GM12878 (cell line): Measurements from ENCODE around the gene FGGY. TPM values are rescaled to one million over a fixed set of nuclear protein-coding genes. Genes with fewer than 3 reads are reported as not detected.
A peak's percentile ranks its signal among the peaks of the same experiment; 100 is the strongest.

ENCODE experiments used
- ASH2L ChIP-seq: fragments of 300-600, 200-600 bp; sonication (generic); IDR thresholded peaks from 2 replicates; pipeline ENCODE4 v1.6.1; 2017; ENCODE audit warnings: low read depth, mild to moderate bottlenecking, borderline replicate concordance
- BACH1 ChIP-seq: fragments of 450-650 bp; IDR thresholded peaks from 2 replicates; pipeline ENCODE4 v1.6.1; 2017; ENCODE audit warnings: mild to moderate bottlenecking, borderline replicate concordance
- BCL11A ChIP-seq: IDR thresholded peaks from 2 replicates; pipeline ENCODE4 v1.6.1; 2011; ENCODE audit warnings: low read depth, low read length
- BRCA1 ChIP-seq: IDR thresholded peaks from 2 replicates; pipeline ENCODE4 v1.6.1; 2011; ENCODE audit warnings: low read depth, low read length, improper control_type of control experiment
- CHD1 ChIP-seq: IDR thresholded peaks from 2 replicates; pipeline ENCODE4 v1.6.1; 2012; ENCODE audit warnings: low read depth, low read length, improper control_type of control experiment
- CHD2 ChIP-seq: IDR thresholded peaks from 2 replicates; pipeline ENCODE4 v1.6.1; 2011; ENCODE audit warnings: low read depth, low read length, improper control_type of control experiment, borderline replicate concordance
- CREM ChIP-seq: IDR thresholded peaks from 2 replicates; pipeline ENCODE4 v1.6.1; 2014; ENCODE audit warnings: antibody characterized with exemption, low read depth
- EED ChIP-seq: sonication (generic); IDR thresholded peaks from 2 replicates; pipeline ENCODE4 v1.6.1; 2016; ENCODE audit warnings: antibody characterized with exemption, low read depth
- FOXK2 ChIP-seq: fragments of 450-650 bp; IDR thresholded peaks from 2 replicates; pipeline ENCODE4 v1.6.1; 2017; ENCODE audit warnings: mild to moderate bottlenecking, moderate library complexity
- HCFC1 ChIP-seq: fragments of 150-350 bp; IDR thresholded peaks from 2 replicates; pipeline ENCODE4 v1.6.1; 2014; ENCODE audit warnings: low read length
- IKZF2 ChIP-seq, 2 experiments: fragments of 450-650 bp; IDR thresholded peaks; 2 replicates each; pipeline ENCODE4 v1.6.1; 2017; ENCODE audit warnings: mild to moderate bottlenecking in 2 of 2, moderate library complexity in 2 of 2
- IRF4 ChIP-seq: IDR thresholded peaks from 2 replicates; pipeline ENCODE4 v1.6.1; 2011; ENCODE audit warnings: low read depth, low read length
- JUND ChIP-seq: IDR thresholded peaks from 2 replicates; pipeline ENCODE4 v1.6.1; 2012; ENCODE audit warnings: low read depth, mild to moderate bottlenecking, low read length, improper control_type of control experiment, moderate library complexity
- MLLT1 ChIP-seq: fragments of 450-650 bp; IDR thresholded peaks from 2 replicates; pipeline ENCODE4 v1.6.1; 2016; ENCODE audit warnings: mild to moderate bottlenecking
- NFIC ChIP-seq: IDR thresholded peaks from 2 replicates; pipeline ENCODE4 v1.6.1; 2012; ENCODE audit warnings: low read depth, mild to moderate bottlenecking, inconsistent platforms, low read length, moderate library complexity
- NFYB ChIP-seq: IDR thresholded peaks from 2 replicates; pipeline ENCODE4 v1.6.1; 2011; ENCODE audit warnings: low read depth, mild to moderate bottlenecking, low read length, improper control_type of control experiment, moderate library complexity; ENCODE audit not compliant: insufficient read depth
- NR2F1 ChIP-seq: fragments of 450-650 bp; conservative IDR thresholded peaks from 2 replicates; pipeline ENCODE4 v1.6.1; 2017; ENCODE audit warnings: mild to moderate bottlenecking
- RAD21 ChIP-seq: IDR thresholded peaks from 2 replicates; pipeline ENCODE4 v1.6.1; 2011; ENCODE audit warnings: mild to moderate bottlenecking, low read depth, low read length, moderate library complexity; ENCODE audit not compliant: insufficient read depth
- RAD51 ChIP-seq: fragments of 450-650 bp; IDR thresholded peaks from 2 replicates; pipeline ENCODE4 v1.6.1; 2016; ENCODE audit warnings: moderate library complexity, mild to moderate bottlenecking, inconsistent platforms
- SMAD5 ChIP-seq: IDR thresholded peaks from 2 replicates; pipeline ENCODE4 v1.6.1; 2016; ENCODE audit warnings: antibody characterized with exemption, low read depth
- SP1 ChIP-seq: IDR thresholded peaks from one replicate; pipeline ENCODE4 v1.6.1; 2011; ENCODE audit warnings: low read depth, low read length
- STAT3 ChIP-seq: IDR thresholded peaks from 2 replicates; pipeline ENCODE4 v1.6.1; 2011; ENCODE audit warnings: low read depth, low read length, improper control_type of control experiment
- SUPT20H ChIP-seq: IDR thresholded peaks from 2 replicates; pipeline ENCODE4 v1.6.1; 2011; ENCODE audit warnings: low read depth, mild to moderate bottlenecking, low read length, moderate library complexity, borderline replicate concordance; ENCODE audit not compliant: control insufficient read depth
- TBL1XR1 ChIP-seq: IDR thresholded peaks from 2 replicates; pipeline ENCODE4 v1.6.1; 2012; ENCODE audit warnings: low read depth, low read length, improper control_type of control experiment
- YBX1 ChIP-seq: fragments of 450-650 bp; IDR thresholded peaks from 2 replicates; pipeline ENCODE4 v1.6.1; 2016; ENCODE audit warnings: antibody characterized with exemption
- YY1 ChIP-seq: IDR thresholded peaks from 2 replicates; pipeline ENCODE4 v1.6.1; 2011; ENCODE audit warnings: low read depth, mild to moderate bottlenecking, low read length
- ZBED1 ChIP-seq: IDR thresholded peaks from 2 replicates; pipeline ENCODE4 v1.6.1; 2016; ENCODE audit warnings: borderline replicate concordance
- ZNF217 ChIP-seq: fragments of 450-650 bp; IDR thresholded peaks from 2 replicates; pipeline ENCODE4 v1.6.1; 2017; ENCODE audit warnings: antibody characterized with exemption, mild to moderate bottlenecking
- ZNF24 ChIP-seq: fragments of 450-650 bp; IDR thresholded peaks from 2 replicates; pipeline ENCODE4 v1.6.1; 2017; ENCODE audit warnings: antibody characterized with exemption, mild to moderate bottlenecking
- ZNF384 ChIP-seq: IDR thresholded peaks from 2 replicates; pipeline ENCODE4 v1.6.1; 2012; ENCODE audit warnings: low read depth, mild to moderate bottlenecking, low read length, improper control_type of control experiment, borderline replicate concordance
- polyA plus RNA-seq, 11 experiments: library from polyadenylated mRNA; depleted of rRNA in 4 of 11; unstranded in 6 of 11; stranded (reverse) in 5 of 11; fragments of >200 nt; fragmentation: Nextera tagmentation in 4 of 11; fragmentation: Illumina TruSeq in 1 of 11; extraction: Ambion mirVana in 4 of 11; extraction: Trizol in 1 of 11; gene quantifications; 1 replicate in 1 of 11; 2 replicates in 10 of 11; pipeline versions ENCODE4 v1.2.1 to v1.2.3, GENCODE V29; 2011 to 2016; ENCODE audit warnings: inconsistent platforms in 2 of 11, missing spikeins in 2 of 11, low read depth in 1 of 11
- total RNA-seq, 4 experiments: library from RNA; depleted of rRNA in 3 of 4; stranded (reverse); fragments of >200 nt in 3 of 4; fragmentation: Illumina TruSeq in 1 of 4; extraction: Trizol in 1 of 4; gene quantifications; 2 replicates each; pipeline versions ENCODE4 v1.2.1 to v1.2.3, GENCODE V29; 2013 to 2021
- TF ChIP-seq, protein P1 (sequence below): IDR thresholded peaks from 2 replicates; pipeline ENCODE4 v1.6.1; 2012; ENCODE audit warnings: low read depth, low read length, improper control_type of control experiment

Gene FGGY
- total and polyA plus RNA-seq, 10 of the 15 experiments (the other 5 are each of a cell fraction or from before 2014, with no cell fraction given) = 6.2 to 11.9 (median 7.5) TPM

DNA sequence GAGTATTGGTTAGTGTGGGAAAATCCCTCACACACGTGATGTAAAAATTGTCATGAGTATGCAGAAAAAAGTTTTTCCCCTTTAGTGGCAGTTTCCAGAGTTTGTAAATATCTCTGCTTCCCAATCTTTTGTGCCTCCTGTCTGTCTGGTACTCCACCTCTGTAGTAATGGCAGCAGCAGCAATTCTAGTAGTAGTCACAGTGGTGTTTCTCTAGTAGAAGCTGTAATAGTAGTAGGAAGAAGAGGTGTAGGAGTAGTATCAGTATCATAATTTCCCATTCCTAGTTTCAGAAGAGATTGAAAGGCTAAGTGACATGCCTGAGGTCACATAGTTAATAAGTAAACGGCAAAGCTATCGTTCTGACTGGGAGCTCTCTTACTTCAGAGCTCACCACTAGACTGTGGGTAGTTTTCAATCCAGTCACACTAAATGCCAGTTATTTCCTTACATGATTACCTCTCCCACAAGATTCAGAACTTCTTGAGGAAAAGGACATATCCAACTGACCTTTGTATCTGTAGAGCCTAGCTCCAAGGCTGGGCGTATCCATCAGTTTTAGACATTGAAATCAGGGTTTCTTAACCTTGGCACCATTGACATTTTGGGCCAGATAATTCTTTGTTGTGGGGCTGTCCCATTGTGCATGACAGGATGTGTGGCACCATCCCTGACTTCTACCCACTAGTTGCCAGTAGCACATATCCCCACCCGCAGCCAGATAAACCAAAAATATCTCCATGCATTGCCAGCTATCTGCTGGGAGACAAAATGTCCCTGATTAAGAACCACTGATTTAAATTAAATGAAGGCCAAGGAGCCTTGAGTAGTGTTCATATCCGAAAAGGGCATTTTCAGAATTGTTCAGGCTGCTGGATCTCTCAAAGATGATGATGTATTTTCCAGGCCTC, 135.9 kb downstream of the FGGY start (continued):
- TF ChIP-seq CHD2 (no peak), NFYB (no peak), EED (peak; percentile 74), TBL1XR1 (no peak), IRF4 (peak; percentile 94), SP1 (no peak), YY1 (no peak), JUND (peak; percentile 78; the same call in 1 of the 2 replicates), SMAD5 (no peak), ZNF217 (peak; percentile 95; the same call in 1 of the 2 replicates), ZNF24 (0 out of 2 replicates have a peak, but pooled peaks have one; percentile 54), RAD21 (no peak), MLLT1 (0 out of 2 replicates have a peak, but pooled peaks have one; percentile 61), SUPT20H (no peak), YBX1 (no peak), NR2F1 (peak; percentile 85), ZNF384 (no peak), NFIC (peak; percentile 78; the same call in 1 of the 2 replicates), BACH1 (peak; percentile 38; the same call in 1 of the 2 replicates), CREM (peak; percentile 36; the same call in 1 of the 2 replicates), FOXK2 (no peak), ASH2L (no peak), ZBED1 (no peak; the same call in 1 of the 2 replicates), RAD51 (peak; percentile 64), BCL11A (peak; percentile 84), BRCA1 (no peak), CHD1 (no peak), HCFC1 (no peak), IKZF2 (IDR thresholded peaks at IDR 0.05) (peak; percentile 99), STAT3 (peak; percentile 98; the same call in 1 of the 2 replicates)
- TF ChIP-seq, protein P1, sequence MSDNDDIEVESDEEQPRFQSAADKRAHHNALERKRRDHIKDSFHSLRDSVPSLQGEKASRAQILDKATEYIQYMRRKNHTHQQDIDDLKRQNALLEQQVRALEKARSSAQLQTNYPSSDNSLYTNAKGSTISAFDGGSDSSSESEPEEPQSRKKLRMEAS = no peak
